Prostate gland (tissue), 2 donors: Measurements from ENCODE around the gene CYP1A2.
"Not testable (repeated sequence)": the region's sequence is repeated elsewhere in the genome, so short reads cannot be mapped to it uniquely, and the experiment has no call there.

Experiments
- POLR2AphosphoS5 ChIP-seq: sonication (generic); formaldehyde crosslinking; IDR thresholded peaks from one replicate; pipeline ENCODE4 v1.6.1; 2017; ENCODE audit warnings: antibody characterized with exemption
- TF ChIP-seq, protein P1 (sequence below), 4 experiments: fragments of 200-600 bp in 2 of 4; fragments of 450-650 bp in 2 of 4; sonication (generic) in 2 of 4; IDR thresholded peaks; 1 replicate in 3 of 4; 2 replicates in 1 of 4; pipeline ENCODE4 v1.5.1; 2016 to 2019; ENCODE audit warnings: antibody characterized with exemption in 4 of 4, mild to moderate bottlenecking in 2 of 4, moderate library complexity in 2 of 4

DNA sequence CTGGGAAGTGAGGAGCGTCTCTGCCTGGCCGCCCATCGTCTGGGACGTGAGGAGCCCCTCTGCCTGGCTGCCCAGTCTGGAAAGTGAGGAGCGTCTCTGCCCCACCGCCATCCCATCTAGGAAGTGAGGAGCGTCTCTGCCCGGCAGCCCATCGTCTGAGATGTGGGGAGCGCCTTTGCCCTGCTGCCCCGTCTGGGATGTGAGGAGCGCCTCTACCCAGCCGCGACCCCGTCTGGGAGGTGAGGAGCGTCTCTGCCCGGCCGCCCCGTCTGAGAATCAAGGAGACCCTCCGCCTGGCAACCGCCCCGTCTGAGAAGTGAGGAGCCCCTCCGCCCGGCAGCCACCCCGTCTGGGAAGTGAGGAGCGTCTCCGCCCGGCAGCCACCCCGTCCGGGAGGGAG, 19.9 kb upstream of the CYP1A2 start:
- TF ChIP-seq, protein P1, sequence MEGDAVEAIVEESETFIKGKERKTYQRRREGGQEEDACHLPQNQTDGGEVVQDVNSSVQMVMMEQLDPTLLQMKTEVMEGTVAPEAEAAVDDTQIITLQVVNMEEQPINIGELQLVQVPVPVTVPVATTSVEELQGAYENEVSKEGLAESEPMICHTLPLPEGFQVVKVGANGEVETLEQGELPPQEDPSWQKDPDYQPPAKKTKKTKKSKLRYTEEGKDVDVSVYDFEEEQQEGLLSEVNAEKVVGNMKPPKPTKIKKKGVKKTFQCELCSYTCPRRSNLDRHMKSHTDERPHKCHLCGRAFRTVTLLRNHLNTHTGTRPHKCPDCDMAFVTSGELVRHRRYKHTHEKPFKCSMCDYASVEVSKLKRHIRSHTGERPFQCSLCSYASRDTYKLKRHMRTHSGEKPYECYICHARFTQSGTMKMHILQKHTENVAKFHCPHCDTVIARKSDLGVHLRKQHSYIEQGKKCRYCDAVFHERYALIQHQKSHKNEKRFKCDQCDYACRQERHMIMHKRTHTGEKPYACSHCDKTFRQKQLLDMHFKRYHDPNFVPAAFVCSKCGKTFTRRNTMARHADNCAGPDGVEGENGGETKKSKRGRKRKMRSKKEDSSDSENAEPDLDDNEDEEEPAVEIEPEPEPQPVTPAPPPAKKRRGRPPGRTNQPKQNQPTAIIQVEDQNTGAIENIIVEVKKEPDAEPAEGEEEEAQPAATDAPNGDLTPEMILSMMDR (IDR thresholded peaks at IDR 0.05): not testable (repeated sequence)
- not testable (repeated sequence) for TF ChIP-seq POLR2AphosphoS5
